IMR-90 (cell line): Measurements from ENCODE around the gene EXOC4. TPM values are rescaled to one million over a fixed set of nuclear protein-coding genes. Genes with fewer than 3 reads are reported as not detected.

Experiments
- ATAC-seq: fragments of 200-7000 bp; cut with Tn5 transposase; 2 replicates; pipeline ENCODE4 v1.9.1; 2020; ENCODE audit warnings: low read depth, mild to moderate bottlenecking, moderate library complexity
- BruUV-seq: library from RNA; stranded (reverse); fragments of 400-500 nt; replicated peaks from 2 replicates; lab custom pipeline; 2021; lab: Mats Ljungman, UMichigan
- CTCF ChIA-PET: fragments of 300-600 bp; formaldehyde crosslinking; extraction: SDS; loops from one replicate; lab custom pipeline; 2021; ENCODE audit warnings: antibody characterized with exemption; lab: Yijun Ruan, JAX
- POLR2A ChIA-PET: fragments of 300-600 bp; sonication (Branson Sonifier 250); formaldehyde crosslinking; loops from one replicate; lab custom pipeline; 2022; ENCODE audit warnings: antibody characterized with exemption; ENCODE audit not compliant: unreplicated experiment; lab: Charles Lee
- DNase-seq: peaks from one replicate; pipeline ENCODE4 v3.0.0; 2013
- H2AFZ ChIP-seq: replicated peaks from 2 replicates; pipeline ENCODE3; 2013; ENCODE audit warnings: low read length, mild to moderate bottlenecking; ENCODE audit not compliant: poor library complexity
- H2AK5ac ChIP-seq: 2 replicates; pipeline ENCODE4 v1.6.1; 2013; ENCODE audit warnings: low read depth, low read length, inconsistent platforms
- H2AK9ac ChIP-seq: replicated peaks from 2 replicates; pipeline ENCODE3; 2013; ENCODE audit warnings: mild to moderate bottlenecking, low read depth, low read length, moderate library complexity; ENCODE audit not compliant: poor library complexity
- H2BK120ac ChIP-seq: 2 replicates; pipeline ENCODE4 v1.6.1; 2013; ENCODE audit warnings: low read depth, low read length, inconsistent platforms
- H2BK15ac ChIP-seq: 3 replicates; pipeline ENCODE4 v1.6.1; 2013; ENCODE audit warnings: low read depth, low read length, inconsistent platforms
- H2BK20ac ChIP-seq: 2 replicates; pipeline ENCODE4 v1.6.1; 2013; ENCODE audit warnings: low read depth, mild to moderate bottlenecking, inconsistent platforms, low read length, moderate library complexity
- H2BK5ac ChIP-seq: 2 replicates; pipeline ENCODE4 v1.6.1; 2013; ENCODE audit warnings: mild to moderate bottlenecking, low read depth, low read length, inconsistent platforms; ENCODE audit not compliant: poor library complexity, severe bottlenecking
- H3K14ac ChIP-seq: replicated peaks from 2 replicates; pipeline ENCODE4 v1.6.1; 2013; ENCODE audit warnings: low read depth, low read length, inconsistent platforms
- H3K18ac ChIP-seq: 2 replicates; pipeline ENCODE4 v1.6.1; 2013; ENCODE audit warnings: low read depth, low read length, control low read depth
- H3K23ac ChIP-seq: 2 replicates; pipeline ENCODE4 v1.6.1; 2013; ENCODE audit warnings: low read depth, low read length, inconsistent platforms
- H3K27ac ChIP-seq: 2 replicates; pipeline ENCODE4 v1.5.1; 2013; ENCODE audit warnings: mild to moderate bottlenecking, control low read depth, low read length; ENCODE audit not compliant: insufficient read depth
- H3K27me3 ChIP-seq: 2 replicates; pipeline ENCODE4 v1.6.1; 2013; ENCODE audit warnings: low read length; ENCODE audit not compliant: control insufficient read depth, insufficient read depth
- H3K36me3 ChIP-seq: 2 replicates; pipeline ENCODE4 v1.6.1; 2013; ENCODE audit warnings: low read length, mixed read lengths; ENCODE audit not compliant: control insufficient read depth, insufficient read depth
- H3K4ac ChIP-seq: 2 replicates; pipeline ENCODE4 v1.6.1; 2013; ENCODE audit warnings: low read depth, low read length, inconsistent platforms
- H3K4me1 ChIP-seq: 2 replicates; pipeline ENCODE4 v1.6.1; 2013; ENCODE audit warnings: low read length, mixed read lengths; ENCODE audit not compliant: control insufficient read depth, insufficient read depth
- H3K4me2 ChIP-seq: 2 replicates; pipeline ENCODE4 v1.6.1; 2013; ENCODE audit warnings: low read depth, mild to moderate bottlenecking, control low read depth, low read length, moderate library complexity
- H3K4me3 ChIP-seq: 2 replicates; pipeline ENCODE4 v1.5.1; 2013; ENCODE audit warnings: low read depth, mild to moderate bottlenecking, control low read depth, low read length, moderate library complexity; ENCODE audit not compliant: insufficient read depth
- H3K56ac ChIP-seq: 2 replicates; pipeline ENCODE4 v1.6.1; 2013; ENCODE audit warnings: low read length, inconsistent platforms; ENCODE audit not compliant: insufficient read depth; ENCODE audit errors: extremely low read depth
- H3K79me1 ChIP-seq, 2 experiments: 2 replicates each; pipeline ENCODE4 v1.6.1; 2013; ENCODE audit warnings: low read length in 2 of 2, inconsistent platforms in 1 of 2, low read depth in 1 of 2
- H3K9ac ChIP-seq: 2 replicates; pipeline ENCODE4 v1.6.1; 2013; ENCODE audit warnings: low read depth, low read length, control low read depth
- H3K9me1 ChIP-seq: 2 replicates; pipeline ENCODE4 v1.6.1; 2013; ENCODE audit warnings: low read length, inconsistent platforms; ENCODE audit not compliant: insufficient read depth
- H3K9me3 ChIP-seq: 2 replicates; pipeline ENCODE4 v1.6.1; 2013; ENCODE audit warnings: low read length; ENCODE audit not compliant: control insufficient read depth, insufficient read depth
- H4K20me1 ChIP-seq: 2 replicates; pipeline ENCODE4 v1.6.1; 2013; ENCODE audit warnings: low read length, inconsistent platforms; ENCODE audit not compliant: insufficient read depth
- H4K5ac ChIP-seq: 2 replicates; pipeline ENCODE4 v1.6.1; 2013; ENCODE audit warnings: mild to moderate bottlenecking, low read depth, low read length, control low read depth
- H4K8ac ChIP-seq, 2 experiments: 2 replicates each; pipeline ENCODE4 v1.6.1; 2013; ENCODE audit warnings: low read depth in 2 of 2, low read length in 2 of 2, control low read depth in 1 of 2, inconsistent platforms in 1 of 2
- H4K91ac ChIP-seq: 2 replicates; pipeline ENCODE4 v1.6.1; 2013; ENCODE audit warnings: low read depth, low read length, inconsistent platforms; ENCODE audit not compliant: insufficient read depth
- CEBPB ChIP-seq: IDR thresholded peaks from 2 replicates; pipeline ENCODE4 v1.6.1; 2012; ENCODE audit warnings: low read depth, low read length, improper control_type of control experiment
- CHD1 ChIP-seq: IDR thresholded peaks from 2 replicates; pipeline ENCODE4 v1.6.1; 2012; ENCODE audit warnings: low read depth, low read length, improper control_type of control experiment
- FOS ChIP-seq: fragments of 150-350 bp; IDR thresholded peaks from 2 replicates; pipeline ENCODE4 v1.6.1; 2016; ENCODE audit warnings: low read depth, low read length
- MAFK ChIP-seq: IDR thresholded peaks from 2 replicates; pipeline ENCODE4 v1.6.1; 2012; ENCODE audit warnings: low read depth, low read length, improper control_type of control experiment
- MAZ ChIP-seq: IDR thresholded peaks from 2 replicates; pipeline ENCODE4 v1.6.1; 2012; ENCODE audit warnings: low read depth, mild to moderate bottlenecking, low read length, improper control_type of control experiment, moderate library complexity, borderline replicate concordance
- POLR2A ChIP-seq: IDR thresholded peaks from 2 replicates; pipeline ENCODE4 v1.6.1; 2012; ENCODE audit warnings: mild to moderate bottlenecking, low read depth, low read length
- RAD21 ChIP-seq: IDR thresholded peaks from 2 replicates; pipeline ENCODE4 v1.6.1; 2012; ENCODE audit warnings: low read length, improper control_type of control experiment
- RCOR1 ChIP-seq: IDR thresholded peaks from 2 replicates; pipeline ENCODE4 v1.6.1; 2012; ENCODE audit warnings: mild to moderate bottlenecking, low read length, improper control_type of control experiment; ENCODE audit not compliant: insufficient replicate concordance
- RFX5 ChIP-seq: IDR thresholded peaks from 2 replicates; pipeline ENCODE4 v1.8.0; 2012; ENCODE audit warnings: low read depth, mild to moderate bottlenecking, low read length, moderate library complexity
- SMC3 ChIP-seq: fragments of 150-350 bp; IDR thresholded peaks from 2 replicates; pipeline ENCODE4 v1.6.1; 2016; ENCODE audit warnings: low read depth, mild to moderate bottlenecking, antibody characterized with exemption, low read length, moderate library complexity
- USF2 ChIP-seq: fragments of 150-350 bp; IDR thresholded peaks from 2 replicates; pipeline ENCODE4 v1.6.1; 2017; ENCODE audit warnings: mild to moderate bottlenecking, antibody characterized with exemption, low read length, low read depth
- WGBS, 2 experiments: methylation state at CpG; one replicate each; pipeline versions ENCODE4 v1.1.5 to v1.1.7; 2013; ENCODE audit warnings: missing lambda C conversion rate in 2 of 2; ENCODE audit not compliant: insufficient read length in 1 of 2; ENCODE audit errors: extremely low coverage in 2 of 2; 5-methylcytosine and 5-hydroxymethylcytosine counted together
- dilution Hi-C: fragments of 300-500 bp; cut with HindIII; formaldehyde crosslinking; loops from one replicate; pipeline ENCODE4 v1.14.3; 2018; ENCODE audit warnings: low sequenced_read_pairs; ENCODE audit not compliant: unreplicated experiment
- in situ Hi-C: fragments of 300-500 bp; cut with MboI; formaldehyde crosslinking; loops from 3 replicates; pipeline ENCODE4 v1.14.3; 2019; ENCODE audit warnings: low sequenced_read_pairs, inconsistent platforms, mixed read lengths
- intact Hi-C: fragments of 100-400 bp; cut with micrococcal nuclease; formaldehyde crosslinking; loops from 2 replicates; pipeline ENCODE4 v1.10.0; 2022
- polyA plus RNA-seq, 3 experiments: library from polyadenylated mRNA; depleted of rRNA; stranded (reverse); fragments of >200 nt; gene quantifications; 2 replicates each; pipeline ENCODE4 v1.2.3, GENCODE V29; 2012; ENCODE audit warnings: low replicate concordance in 1 of 3
- total RNA-seq: library from RNA; depleted of rRNA; stranded (reverse); fragments of >200 nt; gene quantifications from 2 replicates; pipeline ENCODE4 v1.2.3, GENCODE V29; 2012
- TF ChIP-seq, protein P1 (sequence below): conservative IDR thresholded peaks from 2 replicates; pipeline ENCODE4 v1.5.1; 2012; ENCODE audit warnings: mild to moderate bottlenecking, low read depth, low read length, improper control_type of control experiment

EXOC4 gene
- total and polyA plus RNA-seq, 2 of the 4 experiments (the other 2 are of a cell fraction): 25.4 to 94.6 TPM

DNA sequence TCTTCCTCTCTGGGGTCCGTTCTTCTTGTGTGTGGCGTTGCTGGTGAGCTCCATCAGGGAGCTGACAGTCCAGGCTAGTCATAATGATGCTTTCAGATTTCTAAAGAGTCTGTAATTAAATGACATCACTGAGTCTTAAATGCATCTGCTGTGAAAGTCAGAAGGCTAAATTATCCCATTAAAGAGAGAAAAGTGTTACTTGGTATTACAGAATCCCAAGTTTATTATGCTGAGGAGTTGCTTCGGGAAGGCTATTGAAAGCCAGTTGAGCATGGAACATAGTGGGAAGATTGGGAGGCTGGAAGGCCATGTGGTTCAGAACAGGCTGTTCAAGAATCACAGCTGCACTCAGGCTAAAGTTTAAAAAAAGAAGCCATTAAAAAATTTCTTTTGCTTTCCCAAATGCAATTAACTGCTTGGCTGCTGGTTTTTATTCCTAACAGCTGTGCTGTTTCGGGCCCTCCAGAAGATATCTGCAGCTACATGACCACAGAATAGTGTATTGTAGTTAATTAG, 531.7 kb downstream of the EXOC4 start:
- H3K9me1 ChIP-seq: no peaks in the 10 kb centered on the region
- no peak overlapping the region for H3K14ac ChIP-seq
- H3K4me2 ChIP-seq: no peak overlapping the region
- intact Hi-C loops (no loop called here), in situ Hi-C loops (no loop called here), dilution Hi-C loops (no loop called here)
- H2AK9ac ChIP-seq: no peak overlapping the region
- H2BK20ac ChIP-seq: no peak overlapping the region
- no peak overlapping the region for H2BK5ac ChIP-seq
- H4K5ac ChIP-seq: no peak overlapping the region
- no peak for ATAC-seq
- no peak overlapping the region for H2BK120ac ChIP-seq
- H3K4me3 ChIP-seq: no peak overlapping the region
- no TSS peak for BruUV-seq
- H4K91ac ChIP-seq: no peak overlapping the region
- no peak overlapping the region for H3K56ac ChIP-seq
- no peak overlapping the region for H2AFZ ChIP-seq
- no peaks in the 10 kb centered on the region for H3K4me1 ChIP-seq
- no peaks in the 10 kb centered on the region for H3K27me3 ChIP-seq
- ChIA-PET POLR2A (no interaction called here), CTCF (no interaction called here)
- no peaks in the 10 kb centered on the region for H3K79me1 ChIP-seq
- H3K9ac ChIP-seq: no peak overlapping the region
- no peaks in the 10 kb centered on the region for H3K9me3 ChIP-seq
- no peak overlapping the region for H3K23ac ChIP-seq
- H4K20me1 ChIP-seq: no peaks in the 10 kb centered on the region
- no peak overlapping the region for H4K8ac ChIP-seq
- H2AK5ac ChIP-seq: no peak overlapping the region
- no peak overlapping the region for H2BK15ac ChIP-seq
- no peak overlapping the region for H3K18ac ChIP-seq
- no CpG with 5 or more reads among the region's 4 CpGs for WGBS, 2 experiments
- TF ChIP-seq MAFK (no peak), RFX5 (no peak), POLR2A (no peak), FOS (no peak), SMC3 (no peak), RAD21 (no peak), CEBPB (no peak), CHD1 (no peak), USF2 (no peak), MAZ (no peak), RCOR1 (no peak)
- TF ChIP-seq, protein P1, sequence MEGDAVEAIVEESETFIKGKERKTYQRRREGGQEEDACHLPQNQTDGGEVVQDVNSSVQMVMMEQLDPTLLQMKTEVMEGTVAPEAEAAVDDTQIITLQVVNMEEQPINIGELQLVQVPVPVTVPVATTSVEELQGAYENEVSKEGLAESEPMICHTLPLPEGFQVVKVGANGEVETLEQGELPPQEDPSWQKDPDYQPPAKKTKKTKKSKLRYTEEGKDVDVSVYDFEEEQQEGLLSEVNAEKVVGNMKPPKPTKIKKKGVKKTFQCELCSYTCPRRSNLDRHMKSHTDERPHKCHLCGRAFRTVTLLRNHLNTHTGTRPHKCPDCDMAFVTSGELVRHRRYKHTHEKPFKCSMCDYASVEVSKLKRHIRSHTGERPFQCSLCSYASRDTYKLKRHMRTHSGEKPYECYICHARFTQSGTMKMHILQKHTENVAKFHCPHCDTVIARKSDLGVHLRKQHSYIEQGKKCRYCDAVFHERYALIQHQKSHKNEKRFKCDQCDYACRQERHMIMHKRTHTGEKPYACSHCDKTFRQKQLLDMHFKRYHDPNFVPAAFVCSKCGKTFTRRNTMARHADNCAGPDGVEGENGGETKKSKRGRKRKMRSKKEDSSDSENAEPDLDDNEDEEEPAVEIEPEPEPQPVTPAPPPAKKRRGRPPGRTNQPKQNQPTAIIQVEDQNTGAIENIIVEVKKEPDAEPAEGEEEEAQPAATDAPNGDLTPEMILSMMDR: no peak
- H3K4ac ChIP-seq: no peak overlapping the region
- no peak overlapping the region for H3K27ac ChIP-seq
- H3K36me3 ChIP-seq: no peaks in the 10 kb centered on the region
- DNase-seq: no peak
